Heart right ventricle (tissue), 16 donors: ENCODE results near the gene RNH1. TPM values are rescaled to one million over a fixed set of nuclear protein-coding genes. Genes with fewer than 3 reads are reported as not detected.

Experiments used
- ATAC-seq, 8 donors: fragments of 200-7000 bp; cut with Tn5 transposase; one replicate each; pipeline ENCODE4 v1.9.1; 2020; ENCODE audit warnings: mild to moderate bottlenecking in 8 of 8, moderate library complexity in 8 of 8, moderate number of reproducible peaks in 1 of 8
- DNase-seq, 2 donors: peaks; one replicate each; pipeline ENCODE4 v3.0.0-alpha.2; 2020
- H3K27ac ChIP-seq, 10 donors: fragments of 200-600 bp; sonication (generic) in 2 of 10; one replicate each; pipeline versions ENCODE4 v1.5.0 to v1.8.0; 2020 to 2022; ENCODE audit warnings: mild to moderate bottlenecking in 3 of 10
- H3K27me3 ChIP-seq, 7 donors: fragments of 200-600 bp; one replicate each; pipeline ENCODE4 v1.8.0; 2021 to 2022; ENCODE audit warnings: mild to moderate bottlenecking in 2 of 7
- H3K36me3 ChIP-seq, 9 donors: fragments of 200-600 bp; sonication (generic) in 1 of 9; one replicate each; pipeline versions ENCODE4 v1.5.0 to v1.8.0; 2020 to 2022; ENCODE audit warnings: mild to moderate bottlenecking in 2 of 9
- H3K4me1 ChIP-seq, 9 donors: fragments of 200-600 bp; sonication (generic) in 1 of 9; one replicate each; pipeline versions ENCODE4 v1.5.0 to v1.8.0; 2020 to 2022; ENCODE audit warnings: mild to moderate bottlenecking in 4 of 9
- H3K4me3 ChIP-seq, 10 donors: fragments of 200-600 bp; sonication (generic) in 2 of 10; one replicate each; pipeline versions ENCODE4 v1.5.0 to v1.8.0; 2020 to 2022; ENCODE audit warnings: mild to moderate bottlenecking in 7 of 10, moderate library complexity in 2 of 10
- H3K9me3 ChIP-seq, 11 donors: fragments of 200-600 bp in 10 of 11; sonication (generic) in 2 of 11; one replicate each; pipeline versions ENCODE4 v1.5.0 to v1.8.0; 2013 to 2022; ENCODE audit warnings: mild to moderate bottlenecking in 2 of 11, control low read depth in 1 of 11, moderate library complexity in 1 of 11
- CTCF ChIP-seq, 9 donors: fragments of 200-600 bp; sonication (generic) in 2 of 9; IDR thresholded peaks; one replicate each; pipeline versions ENCODE4 v1.5.0 to v1.8.0; 2021 to 2022; ENCODE audit warnings: antibody characterized with exemption in 9 of 9, mild to moderate bottlenecking in 5 of 9, moderate library complexity in 1 of 9
- WGBS, 2 donors: extraction: QIAGEN DNeasy Blood & Tissue Kit; methylation state at CpG; one replicate each; pipeline ENCODE4 v1.1.7; 2013; ENCODE audit warnings: inconsistent platforms in 1 of 2; 5-methylcytosine and 5-hydroxymethylcytosine counted together
- intact Hi-C, 10 donors: fragments of 100-400 bp; cut with DNase I; formaldehyde crosslinking; loops; one replicate each; pipeline versions ENCODE4 v1.11.1 to v1.14.2; 2022
- polyA plus RNA-seq, 2 donors: library from polyadenylated mRNA; stranded (reverse); fragments of 200-250 nt; gene quantifications; one replicate each; pipeline ENCODE4 v1.2.3, GENCODE V29; 2013
- total RNA-seq, 10 donors: library from RNA; stranded (reverse); fragmentation: NEBNext Ultra II Directional in 3 of 10; extraction: Animal tissue kit (Norgen Biotek cat#: 25700) in 3 of 10; gene quantifications; one replicate each; pipeline versions ENCODE4 v1.2.1 to v1.2.4, GENCODE V29; 2021 to 2023
- donor health status: Arrhythmogenic right ventricular cardiomyopathy.
- donor health status: ischemic (EF 13 %, LVEDD 7.1; RV severe dilation, severe dysfunction).
- donor health status: healthy with polysubstance abuse.
- donor health status: DM: no; HTN: yes; CAD: no.
- donor health status: DM: no; HTN: no; CAD: no.
- donor health status: ischemic (EF 25% LVEDD 6.9; RV normal size, moderate dysfunction).
- donor health status: ischemic (EF 25% LVEDD 5.7; RV mildly dilated, moderate dysfunction).
- donor health status: healthy.
- donor health status: DM: yes; HTN: yes; CAD: no.
- donor health status: Ischemic cardiomyopathy.
- donor health status: ischemic (EF 35%, LVEDD 5.7; RV mildly dilated, moderate dysfunction).
- donor health status: nonischemic (EF 11% LVEDD 7.7; RV severe dilation, severe dysfunction).
- donor health status: DM: yes; HTN: yes; CAD: no.
- donor health status: PGD.
- donor health status: ischemic (EF 29% LVEDD 5.4; RV normal size, mild dysfunction).
- donor health status: nonischemic (EF 23%, LVEDD 6.1; RV moderate dilation, normal function).

The RNH1 gene
- total and polyA plus RNA-seq, 12 donors = 37.4 to 221 (median 153) TPM

GRCh38 chr11:539971-540481 lies 33.0 kb upstream of the RNH1 start:
- no peak for TF ChIP-seq CTCF (IDR thresholded peaks at IDR 0.05)
- no peak for ATAC-seq
- Histone ChIP-seq H3K9me3 (no peaks in the 10 kb centered on the region), H3K4me3 (no peak overlapping the region), H3K27me3 (peaks cover 0 to 25% (median 14%) of the 10 kb centered on the region in 7 donors), H3K4me1 (peaks cover 6 to 21% (median 19%) of the 10 kb centered on the region in 9 donors), H3K36me3 (peaks cover 0 to 2% (median 0%) of the 10 kb centered on the region in 9 donors), H3K27ac (no peak overlapping the region)
- no peak for DNase-seq
- intact Hi-C loops = loop anchor here in 1 of 10 donors (10.0 kb wide), 1 partner anchor 85 kb away; the partner anchor contains the start of genes CDHR5 and SCT
- 89 to 90% methylated on average over 8 of the region's 8 CpGs for WGBS, 2 donors

- peaks cover 15 to 34% (median 32%) of the 10 kb centered on the region in 9 donors for H3K4me1 ChIP-seq
- DNase-seq (no peak), ATAC-seq (no peak)
- peaks cover 0 to 5% (median 0%) of the 10 kb centered on the region in 9 donors for H3K36me3 ChIP-seq
- no peak for TF ChIP-seq CTCF (IDR thresholded peaks at IDR 0.05)
- H3K27ac ChIP-seq = no peak overlapping the region
- peaks cover 0 to 25% (median 14%) of the 10 kb centered on the region in 7 donors for H3K27me3 ChIP-seq
- intact Hi-C loops = loop anchor here in 1 of 10 donors (10.0 kb wide), 1 partner anchor 86 kb away; the partner anchor contains the start of genes CDHR5 and SCT
- H3K9me3 ChIP-seq = no peaks in the 10 kb centered on the region
- 90 to 91% methylated on average over 20 of the region's 20 CpGs for whole genome bisulfite sequencing, 2 donors
- no peak overlapping the region for H3K4me3 ChIP-seq
These were observed 31.5 kb upstream of the RNH1 start for GRCh38 chr11:538431-539051.

- Histone ChIP-seq H3K27me3 (peaks cover 0 to 25% (median 14%) of the 10 kb centered on the region in 7 donors), H3K36me3 (peaks cover 0 to 12% (median 6%) of the 10 kb centered on the region in 9 donors), H3K4me1 (peaks cover 15 to 41% (median 35%) of the 10 kb centered on the region in 9 donors), H3K27ac (peak overlapping the region in 1 of 10 donors; percentile 56), H3K4me3 (peak overlapping the region in 9 of 10 donors; percentile 4 to 86 (median 76)), H3K9me3 (no peaks in the 10 kb centered on the region)
- no peak for ATAC-seq
- 48 to 56% methylated on average over 18 to 19 of the region's 19 CpGs for WGBS, 2 donors
- DNase-seq = no peak
- intact Hi-C loops = loop anchor here in 1 of 10 donors (10.0 kb wide), 1 partner anchor 87 kb away; the partner anchor contains the start of genes CDHR5 and SCT
- no peak for TF ChIP-seq CTCF (IDR thresholded peaks at IDR 0.05)
These were observed 30.8 kb upstream of the RNH1 start for GRCh38 chr11:537622-538430.
